Prostate gland (tissue), 2 donors: ENCODE results near the gene PMPCA. TPM values are rescaled to one million over a fixed set of nuclear protein-coding genes. Genes with fewer than 3 reads are reported as not detected.

Experiments used
- DNase-seq: peaks from one replicate; pipeline ENCODE4 v3.0.0-alpha.2; 2019; ENCODE audit warnings: low spot score
- H3K27ac ChIP-seq, 2 donors: fragments of 200-600 bp; sonication (generic); 2 replicates each; pipeline ENCODE4 v1.5.1; 2017 to 2019
- H3K27me3 ChIP-seq: fragments of 200-600 bp; sonication (generic); replicated peaks from 2 replicates; pipeline ENCODE4 v1.5.1; 2019; ENCODE audit not compliant: insufficient read depth
- H3K36me3 ChIP-seq, 2 donors: fragments of 200-600 bp; sonication (generic); 1 replicate in 1 of 2; 2 replicates in 1 of 2; pipeline versions ENCODE4 v1.5.1 to v1.8.1; 2017 to 2019
- H3K4me1 ChIP-seq: fragments of 200-600 bp; sonication (generic); replicated peaks from 2 replicates; pipeline ENCODE4 v1.5.1; 2019
- H3K4me3 ChIP-seq, 2 donors: fragments of 200-600 bp; sonication (generic); 2 replicates each; pipeline ENCODE4 v1.5.1; 2017 to 2019
- H3K9me3 ChIP-seq: fragments of 200-600 bp; sonication (generic); 2 replicates; pipeline ENCODE4 v1.5.1; 2017
- POLR2A ChIP-seq: fragments of 450-650 bp; IDR thresholded peaks from one replicate; pipeline ENCODE4 v1.6.1; 2016; ENCODE audit warnings: antibody characterized with exemption, mild to moderate bottlenecking
- POLR2AphosphoS5 ChIP-seq: sonication (generic); formaldehyde crosslinking; IDR thresholded peaks from one replicate; pipeline ENCODE4 v1.6.1; 2017; ENCODE audit warnings: antibody characterized with exemption
- WGBS: methylation state at CpG from one replicate; pipeline ENCODE4 v1.1.5; 2018; 5-methylcytosine and 5-hydroxymethylcytosine counted together
- intact Hi-C: fragments of 100-400 bp; cut with DNase I; formaldehyde crosslinking; loops from one replicate; pipeline ENCODE4 v1.14.2; 2022
- total RNA-seq, 2 donors: library from RNA; depleted of rRNA; stranded (reverse); fragments of >200 nt; gene quantifications; one replicate each; pipeline ENCODE4 v1.1.0, GENCODE V29; 2016
- TF ChIP-seq, protein P1 (sequence below), 4 experiments: fragments of 200-600 bp in 2 of 4; fragments of 450-650 bp in 2 of 4; sonication (generic) in 2 of 4; IDR thresholded peaks; 1 replicate in 3 of 4; 2 replicates in 1 of 4; pipeline ENCODE4 v1.5.1; 2016 to 2019; ENCODE audit warnings: antibody characterized with exemption in 4 of 4, mild to moderate bottlenecking in 2 of 4, moderate library complexity in 2 of 4

The PMPCA gene
- total RNA-seq, 2 donors from 2014 or later = 29.2 to 58.7 TPM

DNA sequence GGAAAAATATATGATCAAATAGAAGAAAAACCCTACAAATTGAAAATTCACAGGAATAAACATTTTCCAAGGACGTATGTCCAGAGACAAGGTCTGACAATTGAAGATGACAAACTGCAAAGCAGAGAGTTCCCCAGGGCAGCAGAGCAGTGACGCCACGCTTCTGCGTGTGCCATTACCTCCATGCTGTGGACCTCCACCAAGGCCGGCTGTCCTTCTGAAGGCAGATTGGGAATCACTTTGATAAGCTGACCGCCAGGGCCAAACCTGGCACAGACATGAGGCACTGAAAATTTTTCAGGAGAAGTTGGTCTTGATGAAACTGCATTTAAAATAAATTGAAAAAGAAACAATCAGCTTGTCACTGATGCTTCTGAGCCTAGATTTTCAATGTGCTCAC is 53.8 kb downstream of the PMPCA start:
- no peak overlapping the region for H3K27ac ChIP-seq
- intact Hi-C loops = no loop called here
- H3K4me1 ChIP-seq = no peaks in the 10 kb centered on the region
- H3K4me3 ChIP-seq = no peak overlapping the region
- no peaks in the 10 kb centered on the region for H3K9me3 ChIP-seq
- TF ChIP-seq POLR2A (no peak), POLR2AphosphoS5 (no peak)
- TF ChIP-seq, protein P1, sequence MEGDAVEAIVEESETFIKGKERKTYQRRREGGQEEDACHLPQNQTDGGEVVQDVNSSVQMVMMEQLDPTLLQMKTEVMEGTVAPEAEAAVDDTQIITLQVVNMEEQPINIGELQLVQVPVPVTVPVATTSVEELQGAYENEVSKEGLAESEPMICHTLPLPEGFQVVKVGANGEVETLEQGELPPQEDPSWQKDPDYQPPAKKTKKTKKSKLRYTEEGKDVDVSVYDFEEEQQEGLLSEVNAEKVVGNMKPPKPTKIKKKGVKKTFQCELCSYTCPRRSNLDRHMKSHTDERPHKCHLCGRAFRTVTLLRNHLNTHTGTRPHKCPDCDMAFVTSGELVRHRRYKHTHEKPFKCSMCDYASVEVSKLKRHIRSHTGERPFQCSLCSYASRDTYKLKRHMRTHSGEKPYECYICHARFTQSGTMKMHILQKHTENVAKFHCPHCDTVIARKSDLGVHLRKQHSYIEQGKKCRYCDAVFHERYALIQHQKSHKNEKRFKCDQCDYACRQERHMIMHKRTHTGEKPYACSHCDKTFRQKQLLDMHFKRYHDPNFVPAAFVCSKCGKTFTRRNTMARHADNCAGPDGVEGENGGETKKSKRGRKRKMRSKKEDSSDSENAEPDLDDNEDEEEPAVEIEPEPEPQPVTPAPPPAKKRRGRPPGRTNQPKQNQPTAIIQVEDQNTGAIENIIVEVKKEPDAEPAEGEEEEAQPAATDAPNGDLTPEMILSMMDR (IDR thresholded peaks at IDR 0.05) = no peak
- DNase-seq = no peak
- WGBS = 93% methylated on average over 6 of the region's 6 CpGs
- H3K36me3 ChIP-seq = peaks cover 22 to 38% of the 10 kb centered on the region in 2 donors
- H3K27me3 ChIP-seq = no peaks in the 10 kb centered on the region

GRCh38 chr9:136465500-136466154 is 55.2 kb downstream of the PMPCA start:
- Histone ChIP-seq H3K9me3 (no peaks in the 10 kb centered on the region), H3K4me3 (no peak overlapping the region), H3K36me3 (peaks cover 15 to 41% of the 10 kb centered on the region in 2 donors), H3K4me1 (no peaks in the 10 kb centered on the region), H3K27me3 (no peaks in the 10 kb centered on the region), H3K27ac (no peak overlapping the region)
- 95% methylated on average over 27 of the region's 27 CpGs for WGBS
- TF ChIP-seq, protein P1 (IDR thresholded peaks at IDR 0.05) = no peak
- TF ChIP-seq POLR2AphosphoS5 (no peak), POLR2A (no peak)
- no peak for DNase-seq
- intact Hi-C loops = no loop called here

- intact Hi-C loops = no loop called here
- TF ChIP-seq, protein P1 (IDR thresholded peaks at IDR 0.05) = no peak
- no peak for TF ChIP-seq POLR2A
- TF ChIP-seq POLR2AphosphoS5 = no peak
- WGBS = 92% methylated on average over 30 of the region's 30 CpGs
- no peaks in the 10 kb centered on the region for H3K4me1 ChIP-seq
- DNase-seq = no peak
- H3K9me3 ChIP-seq = no peaks in the 10 kb centered on the region
- no peak overlapping the region for H3K27ac ChIP-seq
- H3K4me3 ChIP-seq = no peak overlapping the region
- peaks cover 17 to 45% of the 10 kb centered on the region in 2 donors for H3K36me3 ChIP-seq
- no peaks in the 10 kb centered on the region for H3K27me3 ChIP-seq
Measured at GRCh38 chr9:136466155-136466541, 55.7 kb downstream of the PMPCA start.

- Histone ChIP-seq H3K9me3 (no peaks in the 10 kb centered on the region), H3K27ac (no peak overlapping the region), H3K4me3 (no peak overlapping the region), H3K36me3 (peaks cover 22 to 40% of the 10 kb centered on the region in 2 donors), H3K27me3 (no peaks in the 10 kb centered on the region), H3K4me1 (no peaks in the 10 kb centered on the region)
- TF ChIP-seq, protein P1 (IDR thresholded peaks at IDR 0.05) = no peak
- TF ChIP-seq POLR2AphosphoS5 (no peak), POLR2A (no peak)
- intact Hi-C loops = no loop called here
- WGBS = 91% methylated on average over 15 of the region's 15 CpGs
- no peak for DNase-seq
Measured at GRCh38 chr9:136467766-136468165, 57.3 kb downstream of the PMPCA start.

DNA sequence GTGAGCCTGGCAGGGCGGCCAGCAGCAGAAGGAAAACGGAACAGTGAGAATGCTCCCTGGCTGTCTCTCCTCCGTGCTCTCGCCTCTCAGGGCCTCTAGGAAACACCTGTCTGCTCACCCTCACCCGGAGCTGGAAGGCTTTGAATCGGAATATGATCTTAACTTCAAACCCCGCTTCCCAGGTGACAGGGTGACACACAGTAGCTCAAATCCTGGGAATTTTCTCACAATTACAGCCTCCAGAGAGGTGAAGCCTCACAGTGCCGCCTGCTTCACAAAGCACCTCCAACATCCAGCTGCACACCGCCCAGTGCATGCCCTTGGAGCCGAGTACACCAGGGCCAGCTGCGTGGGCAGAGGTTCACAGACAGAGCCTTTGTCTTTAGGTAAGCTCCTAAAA is 59.9 kb downstream of the PMPCA start:
- no peak for DNase-seq
- Histone ChIP-seq H3K9me3 (no peaks in the 10 kb centered on the region), H3K27me3 (no peaks in the 10 kb centered on the region), H3K4me1 (no peaks in the 10 kb centered on the region), H3K36me3 (peaks cover 15 to 32% of the 10 kb centered on the region in 2 donors), H3K27ac (no peak overlapping the region), H3K4me3 (no peak overlapping the region)
- TF ChIP-seq, protein P1 (IDR thresholded peaks at IDR 0.05) = no peak
- TF ChIP-seq POLR2A (no peak), POLR2AphosphoS5 (no peak)
- WGBS = 93% methylated on average over 11 of the region's 11 CpGs
- intact Hi-C loops = no loop called here
